Measurements from ENCODE around the gene ACCSL.

Gene ACCSL

GRCh38 chr11:44032299-44033085 is 15.3 kb upstream of the ACCSL start:
- TF ChIP-seq CEBPB (IDR thresholded peaks at IDR 0.05), result no peak
- TF ChIP-seq CREB1 (IDR thresholded peaks at IDR 0.05; ENCODE audit: low read depth), result no peak
- TF ChIP-seq, protein P1, sequence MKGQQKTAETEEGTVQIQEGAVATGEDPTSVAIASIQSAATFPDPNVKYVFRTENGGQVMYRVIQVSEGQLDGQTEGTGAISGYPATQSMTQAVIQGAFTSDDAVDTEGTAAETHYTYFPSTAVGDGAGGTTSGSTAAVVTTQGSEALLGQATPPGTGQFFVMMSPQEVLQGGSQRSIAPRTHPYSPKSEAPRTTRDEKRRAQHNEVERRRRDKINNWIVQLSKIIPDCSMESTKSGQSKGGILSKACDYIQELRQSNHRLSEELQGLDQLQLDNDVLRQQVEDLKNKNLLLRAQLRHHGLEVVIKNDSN (IDR thresholded peaks at IDR 0.05), result no peak
- no peak for TF ChIP-seq ZBTB7A (IDR thresholded peaks at IDR 0.05; ENCODE audit: low read depth)
- TF ChIP-seq TCF12 (IDR thresholded peaks at IDR 0.05; ENCODE audit: low read depth), result no peak
- no peak for TF ChIP-seq NFIC (IDR thresholded peaks at IDR 0.05)
- TF ChIP-seq TAF1 (IDR thresholded peaks at IDR 0.05; ENCODE audit: low read depth), result no peak
- TF ChIP-seq, protein P2, sequence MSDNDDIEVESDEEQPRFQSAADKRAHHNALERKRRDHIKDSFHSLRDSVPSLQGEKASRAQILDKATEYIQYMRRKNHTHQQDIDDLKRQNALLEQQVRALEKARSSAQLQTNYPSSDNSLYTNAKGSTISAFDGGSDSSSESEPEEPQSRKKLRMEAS (IDR thresholded peaks at IDR 0.05), result no peak
- no peak for TF ChIP-seq FOXM1 (IDR thresholded peaks at IDR 0.05; ENCODE audit: borderline replicate concordance, low read depth)
- TF ChIP-seq YY1 (IDR thresholded peaks at IDR 0.05; ENCODE audit: low read depth), result no peak
- no peak for TF ChIP-seq EP300 (IDR thresholded peaks at IDR 0.05; ENCODE audit: borderline replicate concordance)
- TF ChIP-seq EGR1 (IDR thresholded peaks at IDR 0.05), result no peak
- TF ChIP-seq TEAD4 (IDR thresholded peaks at IDR 0.05), result no peak
- no peak for TF ChIP-seq RAD21 (IDR thresholded peaks at IDR 0.05; ENCODE audit: low read depth)
- no peak for TF ChIP-seq REST (IDR thresholded peaks at IDR 0.05; ENCODE audit: low read depth)

- TF ChIP-seq NFIC (IDR thresholded peaks at IDR 0.05) (no peak), EP300 (IDR thresholded peaks at IDR 0.05; ENCODE audit: borderline replicate concordance) (no peak), REST (IDR thresholded peaks at IDR 0.05; ENCODE audit: low read depth) (no peak), ZBTB7A (IDR thresholded peaks at IDR 0.05; ENCODE audit: low read depth) (no peak), FOXM1 (IDR thresholded peaks at IDR 0.05; ENCODE audit: borderline replicate concordance, low read depth) (no peak), CEBPB (IDR thresholded peaks at IDR 0.05) (no peak), EGR1 (IDR thresholded peaks at IDR 0.05) (no peak), YY1 (IDR thresholded peaks at IDR 0.05; ENCODE audit: low read depth) (no peak), RAD21 (IDR thresholded peaks at IDR 0.05; ENCODE audit: low read depth) (no peak), TEAD4 (IDR thresholded peaks at IDR 0.05) (no peak), CREB1 (IDR thresholded peaks at IDR 0.05; ENCODE audit: low read depth) (no peak), TAF1 (IDR thresholded peaks at IDR 0.05; ENCODE audit: low read depth) (no peak), TCF12 (IDR thresholded peaks at IDR 0.05; ENCODE audit: low read depth) (no peak)
- TF ChIP-seq, protein P1 (IDR thresholded peaks at IDR 0.05), result no peak
- TF ChIP-seq, protein P2 (IDR thresholded peaks at IDR 0.05), result no peak
These were observed 14.3 kb upstream of the ACCSL start for GRCh38 chr11:44033411-44033850.

DNA sequence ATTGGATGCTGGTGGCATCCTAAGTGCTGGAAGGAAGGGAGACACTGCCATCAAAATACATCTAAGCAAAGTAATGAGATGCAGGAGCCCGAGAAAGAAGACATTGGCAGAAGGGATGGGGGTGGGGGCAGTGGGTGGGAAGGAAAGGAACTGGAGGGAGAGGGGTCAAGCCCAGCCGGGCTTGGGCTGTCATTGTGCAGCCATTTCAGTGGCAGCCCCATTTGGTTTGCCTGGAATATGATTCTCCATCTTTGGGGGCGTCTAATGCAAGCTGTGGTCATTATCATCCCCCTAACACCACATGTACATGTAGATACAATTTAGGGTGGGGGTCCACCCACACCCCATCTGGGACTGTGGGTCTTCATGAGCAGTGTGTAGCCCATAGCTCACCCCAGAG is 13.9 kb upstream of the ACCSL start:
- TF ChIP-seq, protein P2 (IDR thresholded peaks at IDR 0.05), result no peak
- TF ChIP-seq RAD21 (IDR thresholded peaks at IDR 0.05; ENCODE audit: low read depth) (no peak), REST (IDR thresholded peaks at IDR 0.05; ENCODE audit: low read depth) (no peak), TEAD4 (IDR thresholded peaks at IDR 0.05) (no peak), YY1 (IDR thresholded peaks at IDR 0.05; ENCODE audit: low read depth) (no peak), TCF12 (IDR thresholded peaks at IDR 0.05; ENCODE audit: low read depth) (no peak), EGR1 (IDR thresholded peaks at IDR 0.05) (no peak), CEBPB (IDR thresholded peaks at IDR 0.05) (no peak), NFIC (IDR thresholded peaks at IDR 0.05) (no peak), CREB1 (IDR thresholded peaks at IDR 0.05; ENCODE audit: low read depth) (no peak), ZBTB7A (IDR thresholded peaks at IDR 0.05; ENCODE audit: low read depth) (no peak), TAF1 (IDR thresholded peaks at IDR 0.05; ENCODE audit: low read depth) (no peak), EP300 (IDR thresholded peaks at IDR 0.05; ENCODE audit: borderline replicate concordance) (no peak), FOXM1 (IDR thresholded peaks at IDR 0.05; ENCODE audit: borderline replicate concordance, low read depth) (no peak)
- TF ChIP-seq, protein P1 (IDR thresholded peaks at IDR 0.05), result no peak

Data from Ishikawa (cell line).